H9 (cell line): Measurements from ENCODE around the gene KDM1B. TPM values are rescaled to one million over a fixed set of nuclear protein-coding genes. Genes with fewer than 3 reads are reported as not detected.

Experiments used
- DNase-seq: peaks from one replicate; pipeline ENCODE4 v3.0.0-alpha.2; 2017
- H2AFZ ChIP-seq: one replicate; pipeline ENCODE4 v1.6.1; 2013; ENCODE audit warnings: mild to moderate bottlenecking, low read length, control low read depth, moderate library complexity
- H2AK5ac ChIP-seq: 2 replicates; pipeline ENCODE4 v1.6.1; 2013; ENCODE audit warnings: low read length, control low read depth, mixed read lengths; ENCODE audit not compliant: insufficient read length
- H2BK120ac ChIP-seq: one replicate; pipeline ENCODE4 v1.6.1; 2013; ENCODE audit warnings: low read depth, mild to moderate bottlenecking, low read length, control low read depth, inconsistent platforms; ENCODE audit not compliant: poor library complexity, severe bottlenecking
- H2BK12ac ChIP-seq: 2 replicates; pipeline ENCODE4 v1.6.1; 2013; ENCODE audit warnings: low read length, control low read depth, mixed read lengths, low read depth; ENCODE audit not compliant: insufficient read length
- H2BK15ac ChIP-seq: 2 replicates; pipeline ENCODE4 v1.6.1; 2013; ENCODE audit warnings: low read depth, low read length, control low read depth
- H2BK20ac ChIP-seq: one replicate; pipeline ENCODE4 v1.6.1; 2013; ENCODE audit warnings: low read depth, mild to moderate bottlenecking, low read length, control low read depth, inconsistent platforms; ENCODE audit not compliant: poor library complexity, severe bottlenecking
- H2BK5ac ChIP-seq: 2 replicates; pipeline ENCODE4 v1.6.1; 2013; ENCODE audit warnings: low read length, control low read depth, mixed read lengths; ENCODE audit not compliant: insufficient read length
- H3K14ac ChIP-seq: 2 replicates; pipeline ENCODE4 v1.6.1; 2013; ENCODE audit warnings: low read length, control low read depth; ENCODE audit not compliant: insufficient read depth
- H3K18ac ChIP-seq: 2 replicates; pipeline ENCODE4 v1.6.1; 2013; ENCODE audit warnings: low read depth, mild to moderate bottlenecking, mixed read lengths, low read length, control low read depth; ENCODE audit not compliant: insufficient read length
- H3K23ac ChIP-seq: 2 replicates; pipeline ENCODE4 v1.6.1; 2013; ENCODE audit warnings: low read length, control low read depth, mixed read lengths, low read depth; ENCODE audit not compliant: insufficient read length
- H3K23me2 ChIP-seq: 2 replicates; pipeline ENCODE4 v1.6.1; 2013; ENCODE audit warnings: low read depth, mild to moderate bottlenecking, mixed read lengths, low read length, control low read depth; ENCODE audit not compliant: insufficient read length, poor library complexity, severe bottlenecking
- H3K27ac ChIP-seq: 2 replicates; pipeline ENCODE4 v1.5.1; 2013; ENCODE audit warnings: low read length, control low read depth, mixed read lengths, low read depth; ENCODE audit not compliant: insufficient read length
- H3K27me3 ChIP-seq: 2 replicates; pipeline ENCODE4 v1.6.1; 2013; ENCODE audit warnings: low read length, control low read depth, inconsistent platforms; ENCODE audit not compliant: insufficient read depth
- H3K4ac ChIP-seq: 2 replicates; pipeline ENCODE4 v1.6.1; 2013; ENCODE audit warnings: low read depth, mild to moderate bottlenecking, control low read depth, inconsistent platforms, low read length, moderate library complexity
- H3K4me1 ChIP-seq: 2 replicates; pipeline ENCODE4 v1.6.1; 2013; ENCODE audit warnings: low read length, control low read depth, inconsistent platforms; ENCODE audit not compliant: insufficient read depth
- H3K4me2 ChIP-seq: 2 replicates; pipeline ENCODE4 v1.6.1; 2013; ENCODE audit warnings: low read length, control low read depth, mixed read lengths; ENCODE audit not compliant: insufficient read length, insufficient read depth
- H3K56ac ChIP-seq: 2 replicates; pipeline ENCODE4 v1.6.1; 2013; ENCODE audit warnings: low read depth, mild to moderate bottlenecking, mixed read lengths, low read length, control low read depth; ENCODE audit not compliant: insufficient read length
- H3K79me1 ChIP-seq: 2 replicates; pipeline ENCODE4 v1.6.1; 2013; ENCODE audit warnings: low read depth, mild to moderate bottlenecking, moderate library complexity, low read length, control low read depth, inconsistent platforms; ENCODE audit not compliant: insufficient read depth, poor library complexity, severe bottlenecking
- H3K79me2 ChIP-seq: 2 replicates; pipeline ENCODE4 v1.6.1; 2013; ENCODE audit warnings: low read length, control low read depth, inconsistent platforms; ENCODE audit not compliant: insufficient read depth
- H3K9ac ChIP-seq: 2 replicates; pipeline ENCODE4 v1.6.1; 2013; ENCODE audit warnings: low read length, control low read depth, mixed read lengths; ENCODE audit not compliant: insufficient read length; ENCODE audit errors: extremely low read depth
- H3K9me3 ChIP-seq: one replicate; pipeline ENCODE4 v1.6.1; 2013; ENCODE audit warnings: low read depth, low read length, inconsistent platforms; ENCODE audit not compliant: control insufficient read depth
- H3T11ph ChIP-seq: one replicate; pipeline ENCODE4 v1.6.1; 2013; ENCODE audit warnings: mild to moderate bottlenecking, low read length, control low read depth, inconsistent platforms
- H4K20me1 ChIP-seq: one replicate; pipeline ENCODE4 v1.6.1; 2013; ENCODE audit not compliant: control insufficient read depth, insufficient read length, insufficient read depth
- H4K5ac ChIP-seq: 2 replicates; pipeline ENCODE4 v1.6.1; 2013; ENCODE audit warnings: low read depth, mild to moderate bottlenecking, mixed read lengths, low read length, control low read depth; ENCODE audit not compliant: insufficient read length
- H4K8ac ChIP-seq: replicated peaks from 2 replicates; pipeline ENCODE4 v1.6.1; 2013; ENCODE audit warnings: low read length, control low read depth, mixed read lengths, low read depth; ENCODE audit not compliant: insufficient read length
- H4K91ac ChIP-seq: 2 replicates; pipeline ENCODE4 v1.6.1; 2013; ENCODE audit warnings: low read depth, mild to moderate bottlenecking, moderate library complexity, mixed read lengths, low read length, control low read depth; ENCODE audit not compliant: insufficient read length
- H3K27ac Mint-ChIP-seq, 3 experiments: 2 replicates in 2 of 3; 3 replicates in 1 of 3; pipeline ENCODE4 v1.8.0; 2020 to 2021; ENCODE audit warnings: mixed read lengths in 3 of 3, mild to moderate bottlenecking in 1 of 3, moderate library complexity in 1 of 3
- H3K27me3 Mint-ChIP-seq: 2 replicates; pipeline ENCODE4 v1.8.0; 2021; ENCODE audit warnings: low read depth, mild to moderate bottlenecking, moderate library complexity, mixed read lengths
- H3K36me3 Mint-ChIP-seq, 3 experiments: 2 replicates in 2 of 3; 3 replicates in 1 of 3; pipeline ENCODE4 v1.8.0; 2020 to 2021; ENCODE audit warnings: low read depth in 3 of 3, mixed read lengths in 3 of 3; ENCODE audit not compliant: insufficient read depth in 1 of 3
- H3K4me1 Mint-ChIP-seq, 2 experiments: 2 replicates each; pipeline ENCODE4 v1.8.0; 2020; ENCODE audit warnings: mixed read lengths in 2 of 2
- H3K4me3 Mint-ChIP-seq, 2 experiments: 2 replicates in 1 of 2; 3 replicates in 1 of 2; pipeline ENCODE4 v1.8.0; 2020 to 2021; ENCODE audit warnings: mild to moderate bottlenecking in 2 of 2, mixed read lengths in 2 of 2, moderate library complexity in 1 of 2
- H3K9me3 Mint-ChIP-seq, 2 experiments: 2 replicates in 1 of 2; 3 replicates in 1 of 2; pipeline ENCODE4 v1.8.0; 2020; ENCODE audit warnings: mild to moderate bottlenecking in 2 of 2, mixed read lengths in 2 of 2, moderate library complexity in 1 of 2
- WGBS: extraction: QIAGEN DNeasy Blood & Tissue Kit; methylation state at CpG from one replicate; pipeline ENCODE4 v1.1.7; 2013; ENCODE audit warnings: missing lambda C conversion rate, low lambda C conversion rate, mixed read lengths; ENCODE audit not compliant: insufficient read length; ENCODE audit errors: extremely low coverage; 5-methylcytosine and 5-hydroxymethylcytosine counted together
- total RNA-seq: library from RNA; stranded (reverse); gene quantifications from 2 replicates; pipeline ENCODE4 v1.2.1, GENCODE V29; 2021
- TF ChIP-seq, protein P1 (sequence below): fragments of 200-600 bp; sonication (generic); conservative IDR thresholded peaks from 3 replicates; pipeline ENCODE4 v1.8.0; 2021; ENCODE audit warnings: antibody characterized with exemption, mild to moderate bottlenecking

Gene KDM1B
- total RNA-seq, 1 experiment from 2014 or later: 5.4 TPM

DNA sequence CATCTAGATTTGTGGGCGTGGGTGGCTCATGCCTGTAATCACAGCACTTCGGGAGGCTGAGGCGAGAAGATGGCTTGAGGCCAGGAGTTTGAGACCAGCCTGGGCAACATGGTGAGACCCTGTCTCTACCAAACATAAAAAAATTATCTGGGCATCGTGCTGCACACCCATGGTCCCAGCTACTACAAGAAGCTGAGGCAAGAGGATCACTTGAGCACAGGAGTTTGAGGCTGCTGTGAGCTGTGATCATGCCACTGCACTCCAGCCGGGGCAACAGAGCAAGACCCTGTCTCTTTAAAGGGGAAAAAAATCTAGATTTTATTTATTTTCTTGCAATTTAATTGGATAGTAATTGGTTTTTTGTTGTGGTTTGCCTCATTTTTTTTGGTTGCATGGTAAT, 55.5 kb downstream of the KDM1B start:
- Histone ChIP-seq H2AFZ (no peak overlapping the region), H3K23ac (no peak overlapping the region), H4K8ac (no peak overlapping the region), H4K5ac (no peak overlapping the region), H3K9ac (no peak overlapping the region), H3K14ac (no peak overlapping the region), H3K27ac (no peak overlapping the region), H2BK20ac (no peak overlapping the region), H3K4me1 (peaks cover 2% of the 10 kb centered on the region; the same call in 1 of the 2 replicates), H3T11ph (no peak overlapping the region), H3K4me2 (no peak overlapping the region), H2BK5ac (no peak overlapping the region), H2BK12ac (no peak overlapping the region), H2BK120ac (no peak overlapping the region), H3K18ac (no peak overlapping the region), H2BK15ac (no peak overlapping the region), H3K79me2 (no peaks in the 10 kb centered on the region), H4K91ac (no peak overlapping the region), H3K56ac (no peak overlapping the region), H4K20me1 (no peaks in the 10 kb centered on the region), H3K9me3 (no peaks in the 10 kb centered on the region), H3K27me3 (no peaks in the 10 kb centered on the region), H3K4ac (no peak overlapping the region), H3K23me2 (no peaks in the 10 kb centered on the region), H2AK5ac (no peak overlapping the region), H3K79me1 (no peaks in the 10 kb centered on the region)
- no peak overlapping the region for H3K27ac Mint-ChIP-seq
- WGBS: no CpG with 5 or more reads among the region's 5 CpGs
- no peaks in the 10 kb centered on the region for H3K9me3 Mint-ChIP-seq
- TF ChIP-seq, protein P1, sequence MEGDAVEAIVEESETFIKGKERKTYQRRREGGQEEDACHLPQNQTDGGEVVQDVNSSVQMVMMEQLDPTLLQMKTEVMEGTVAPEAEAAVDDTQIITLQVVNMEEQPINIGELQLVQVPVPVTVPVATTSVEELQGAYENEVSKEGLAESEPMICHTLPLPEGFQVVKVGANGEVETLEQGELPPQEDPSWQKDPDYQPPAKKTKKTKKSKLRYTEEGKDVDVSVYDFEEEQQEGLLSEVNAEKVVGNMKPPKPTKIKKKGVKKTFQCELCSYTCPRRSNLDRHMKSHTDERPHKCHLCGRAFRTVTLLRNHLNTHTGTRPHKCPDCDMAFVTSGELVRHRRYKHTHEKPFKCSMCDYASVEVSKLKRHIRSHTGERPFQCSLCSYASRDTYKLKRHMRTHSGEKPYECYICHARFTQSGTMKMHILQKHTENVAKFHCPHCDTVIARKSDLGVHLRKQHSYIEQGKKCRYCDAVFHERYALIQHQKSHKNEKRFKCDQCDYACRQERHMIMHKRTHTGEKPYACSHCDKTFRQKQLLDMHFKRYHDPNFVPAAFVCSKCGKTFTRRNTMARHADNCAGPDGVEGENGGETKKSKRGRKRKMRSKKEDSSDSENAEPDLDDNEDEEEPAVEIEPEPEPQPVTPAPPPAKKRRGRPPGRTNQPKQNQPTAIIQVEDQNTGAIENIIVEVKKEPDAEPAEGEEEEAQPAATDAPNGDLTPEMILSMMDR: no peak
- DNase-seq: no peak
- peaks cover 0 to 4% of the 10 kb centered on the region in 2 experiments; a peak in 1 of 4 replicates for H3K4me1 Mint-ChIP-seq
- no peaks in the 10 kb centered on the region; the same call in 1 of the 2 replicates for H3K27me3 Mint-ChIP-seq
- H3K4me3 Mint-ChIP-seq: no peak overlapping the region
- peaks cover 0 to 15% (median 5%) of the 10 kb centered on the region in 3 experiments; a peak in 4 of 7 replicates for H3K36me3 Mint-ChIP-seq
